T-helper 1 cell treated with Interleukin-12 subunit alpha and Interleukin-12 subunit beta and Interleukin-4 antibody, amounts not matched to agents 30 μg/mL and 1 μg/mL, for 36 hours (primary cell): ENCODE data around the gene CEP162.
"Not testable (repeated sequence)": the region's sequence is repeated elsewhere in the genome, so short reads cannot be mapped to it uniquely, and the experiment has no call there.

Experiments used
- H3K27ac Mint-ChIP-seq: one replicate; pipeline ENCODE4 v1.8.0; 2021; ENCODE audit warnings: mild to moderate bottlenecking, mixed read lengths
- H3K27me3 Mint-ChIP-seq: one replicate; pipeline ENCODE4 v1.8.0; 2021; ENCODE audit warnings: low read depth, mixed read lengths
- H3K36me3 Mint-ChIP-seq: one replicate; pipeline ENCODE4 v1.8.0; 2021; ENCODE audit warnings: low read depth, mixed read lengths
- H3K4me1 Mint-ChIP-seq: one replicate; pipeline ENCODE4 v1.8.0; 2021; ENCODE audit warnings: low read depth, mixed read lengths
- H3K4me3 Mint-ChIP-seq: one replicate; pipeline ENCODE4 v1.8.0; 2021; ENCODE audit warnings: mild to moderate bottlenecking, moderate library complexity, mixed read lengths
- H3K9me3 Mint-ChIP-seq: one replicate; pipeline ENCODE4 v1.8.0; 2021; ENCODE audit warnings: mixed read lengths

CEP162 gene

DNA sequence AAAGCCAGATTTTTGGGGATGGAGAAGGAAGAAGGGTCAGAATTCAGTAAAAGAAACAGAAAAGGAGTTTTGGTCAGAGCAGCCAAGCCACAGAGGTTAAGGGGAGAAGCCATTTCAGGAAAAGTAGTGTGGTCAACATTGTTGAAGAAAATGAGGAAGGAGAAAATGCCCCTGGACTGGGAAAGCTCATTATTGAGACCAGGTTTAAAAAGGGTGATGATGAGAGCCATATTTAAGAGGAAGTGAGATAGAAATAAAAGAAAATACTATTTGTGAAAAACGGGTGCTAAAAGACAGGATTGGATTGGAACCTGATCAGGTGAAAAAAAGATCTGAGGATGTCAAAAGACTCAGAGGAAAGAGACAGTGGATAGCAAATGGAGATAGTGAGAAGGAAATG lies 75.8 kb downstream of the CEP162 start:
- Mint-ChIP-seq H3K4me1 (no peaks in the 10 kb centered on the region), H3K36me3 (peaks cover 15% of the 10 kb centered on the region), H3K27me3 (no peaks in the 10 kb centered on the region), H3K4me3 (no peak overlapping the region), H3K9me3 (no peaks in the 10 kb centered on the region), H3K27ac (no peak overlapping the region)

GRCh38 chr6:84150705-84151104 lies 76.7 kb downstream of the CEP162 start:
- no peaks in the 10 kb centered on the region for H3K9me3 Mint-ChIP-seq
- H3K36me3 Mint-ChIP-seq = peaks cover 17% of the 10 kb centered on the region
- H3K4me3 Mint-ChIP-seq = no peak overlapping the region
- no peaks in the 10 kb centered on the region for H3K27me3 Mint-ChIP-seq
- no peaks in the 10 kb centered on the region for H3K4me1 Mint-ChIP-seq
- H3K27ac Mint-ChIP-seq = no peak overlapping the region

DNA sequence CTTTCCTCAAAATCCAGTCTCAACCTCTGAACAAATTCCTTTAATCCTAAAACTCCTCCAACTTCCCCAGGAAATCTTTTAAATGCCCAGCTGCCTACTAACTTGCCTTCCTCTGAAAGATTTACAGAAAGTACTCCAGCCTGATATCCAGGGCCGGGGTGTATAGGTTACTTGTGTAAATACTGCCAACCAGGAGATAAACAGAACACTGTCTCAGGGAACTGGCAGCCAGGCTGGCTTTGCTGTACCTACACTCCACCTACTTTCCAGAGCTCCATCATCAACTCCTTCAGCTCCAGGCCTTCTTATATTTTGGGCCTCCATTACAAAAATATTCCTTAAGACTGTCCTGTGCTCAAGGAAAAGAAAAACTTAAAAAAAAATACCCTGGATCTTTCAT lies 85.9 kb downstream of the CEP162 start:
- Mint-ChIP-seq H3K4me1 (peaks cover 4% of the 10 kb centered on the region), H3K27me3 (no peaks in the 10 kb centered on the region), H3K9me3 (no peaks in the 10 kb centered on the region), H3K36me3 (peaks cover 2% of the 10 kb centered on the region), H3K4me3 (no peak overlapping the region), H3K27ac (no peak overlapping the region)

GRCh38 chr6:84139311-84139710 lies 88.1 kb downstream of the CEP162 start:
- H3K4me3 Mint-ChIP-seq = no peak overlapping the region
- no peaks in the 10 kb centered on the region for H3K36me3 Mint-ChIP-seq

DNA sequence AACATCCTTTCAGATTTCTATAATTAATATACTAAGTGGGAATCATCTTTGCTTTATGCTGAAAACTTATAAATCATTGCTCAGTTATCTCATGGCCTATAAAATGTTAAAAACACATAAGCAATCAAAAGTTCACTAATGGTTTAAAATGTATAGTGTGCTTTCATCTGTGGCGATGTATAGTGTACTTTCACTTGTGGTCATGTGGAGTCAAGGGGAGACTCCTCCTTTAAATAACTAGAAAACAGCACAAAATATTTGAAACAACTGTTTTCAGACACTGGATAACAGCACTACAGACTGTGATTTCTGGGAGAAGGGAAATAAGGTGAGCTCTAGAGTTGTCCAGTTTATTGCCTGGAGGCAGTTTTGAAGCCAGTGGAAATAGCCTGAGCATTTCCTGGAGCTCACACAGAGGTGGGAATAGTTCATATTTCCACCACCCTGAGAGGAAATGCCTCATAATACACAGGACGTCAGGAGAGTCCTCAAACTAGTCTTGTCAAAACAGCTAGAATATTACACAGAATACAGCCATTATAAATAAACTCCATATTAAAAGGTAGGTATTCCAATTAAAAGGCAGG lies 89.4 kb downstream of the CEP162 start:
- H3K27me3 Mint-ChIP-seq = no peaks in the 10 kb centered on the region
- H3K4me3 Mint-ChIP-seq = no peak overlapping the region
- H3K36me3 Mint-ChIP-seq = no peaks in the 10 kb centered on the region
- H3K9me3 Mint-ChIP-seq = no peaks in the 10 kb centered on the region
- no peak overlapping the region for H3K27ac Mint-ChIP-seq
- peaks cover 4% of the 10 kb centered on the region for H3K4me1 Mint-ChIP-seq

More at GRCh38 chr6:84139311-84139710, 88.1 kb downstream of the CEP162 start:
- no peak overlapping the region for H3K27ac Mint-ChIP-seq
- peaks cover 4% of the 10 kb centered on the region for H3K4me1 Mint-ChIP-seq
- H3K9me3 Mint-ChIP-seq = no peaks in the 10 kb centered on the region
- no peaks in the 10 kb centered on the region for H3K27me3 Mint-ChIP-seq

GRCh38 chr6:84137051-84137375 lies 90.4 kb downstream of the CEP162 start:
- Mint-ChIP-seq H3K36me3 (peaks cover 3% of the 10 kb centered on the region), H3K27me3 (no peaks in the 10 kb centered on the region), H3K4me3 (no peak overlapping the region), H3K27ac (no peak overlapping the region), H3K4me1 (peaks cover 4% of the 10 kb centered on the region), H3K9me3 (peaks cover 8% of the 10 kb centered on the region)

- peaks cover 4% of the 10 kb centered on the region for H3K4me1 Mint-ChIP-seq
- H3K4me3 Mint-ChIP-seq = no peak overlapping the region
- no peak overlapping the region for H3K27ac Mint-ChIP-seq
- no peaks in the 10 kb centered on the region for H3K27me3 Mint-ChIP-seq
- H3K9me3 Mint-ChIP-seq = peaks cover 8% of the 10 kb centered on the region
- peaks cover 3% of the 10 kb centered on the region for H3K36me3 Mint-ChIP-seq
These were observed 90.9 kb downstream of the CEP162 start for GRCh38 chr6:84136364-84137050.

- peaks cover 8% of the 10 kb centered on the region for H3K9me3 Mint-ChIP-seq
- H3K36me3 Mint-ChIP-seq = peaks cover 3% of the 10 kb centered on the region
- no peak overlapping the region for H3K27ac Mint-ChIP-seq
- H3K4me1 Mint-ChIP-seq = peaks cover 4% of the 10 kb centered on the region
- no peak overlapping the region for H3K4me3 Mint-ChIP-seq
- H3K27me3 Mint-ChIP-seq = no peaks in the 10 kb centered on the region
These were observed 92.2 kb downstream of the CEP162 start for GRCh38 chr6:84135291-84135690.

GRCh38 chr6:84133385-84133784 lies 94.1 kb downstream of the CEP162 start:
- H3K27me3 Mint-ChIP-seq, H3K9me3 Mint-ChIP-seq, H3K4me3 Mint-ChIP-seq, H3K4me1 Mint-ChIP-seq, H3K27ac Mint-ChIP-seq, H3K36me3 Mint-ChIP-seq: not testable (repeated sequence)

DNA sequence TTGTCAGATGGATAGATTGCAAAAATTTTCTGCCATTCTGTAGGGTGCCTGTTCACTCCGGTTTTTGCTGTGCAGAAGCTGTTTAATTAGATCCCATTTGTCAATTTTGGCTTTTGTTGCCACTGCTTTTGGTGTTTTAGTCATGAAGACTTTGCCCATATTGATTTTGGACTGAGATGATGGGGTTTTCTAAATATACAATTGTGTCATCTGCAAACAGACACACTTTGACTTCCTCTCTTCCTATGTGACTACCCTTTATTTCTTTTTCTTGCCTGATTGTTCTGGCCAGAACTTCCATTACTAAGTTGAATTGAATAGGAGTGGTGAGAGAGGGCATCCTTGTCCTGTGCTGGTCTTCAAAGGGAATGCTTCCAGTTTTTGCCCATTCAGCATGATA lies 97.9 kb downstream of the CEP162 start:
- not testable (repeated sequence) for H3K27ac Mint-ChIP-seq, H3K4me3 Mint-ChIP-seq, H3K36me3 Mint-ChIP-seq, H3K27me3 Mint-ChIP-seq, H3K9me3 Mint-ChIP-seq, H3K4me1 Mint-ChIP-seq

- no peaks in the 10 kb centered on the region for H3K27me3 Mint-ChIP-seq
- H3K36me3 Mint-ChIP-seq = peaks cover 6% of the 10 kb centered on the region
- H3K4me3 Mint-ChIP-seq = no peak overlapping the region
- peaks cover 4% of the 10 kb centered on the region for H3K9me3 Mint-ChIP-seq
- H3K27ac Mint-ChIP-seq = no peak overlapping the region
- H3K4me1 Mint-ChIP-seq = no peaks in the 10 kb centered on the region
These were observed 104.3 kb downstream of the CEP162 start for GRCh38 chr6:84123186-84123585.

- H3K4me3 Mint-ChIP-seq = no peak overlapping the region
- peaks cover 19% of the 10 kb centered on the region for H3K9me3 Mint-ChIP-seq
- H3K27ac Mint-ChIP-seq = no peak overlapping the region
- H3K36me3 Mint-ChIP-seq = peaks cover 5% of the 10 kb centered on the region
- H3K4me1 Mint-ChIP-seq = no peaks in the 10 kb centered on the region
- H3K27me3 Mint-ChIP-seq = no peaks in the 10 kb centered on the region
These were observed 108.2 kb downstream of the CEP162 start for GRCh38 chr6:84119277-84119676.

DNA sequence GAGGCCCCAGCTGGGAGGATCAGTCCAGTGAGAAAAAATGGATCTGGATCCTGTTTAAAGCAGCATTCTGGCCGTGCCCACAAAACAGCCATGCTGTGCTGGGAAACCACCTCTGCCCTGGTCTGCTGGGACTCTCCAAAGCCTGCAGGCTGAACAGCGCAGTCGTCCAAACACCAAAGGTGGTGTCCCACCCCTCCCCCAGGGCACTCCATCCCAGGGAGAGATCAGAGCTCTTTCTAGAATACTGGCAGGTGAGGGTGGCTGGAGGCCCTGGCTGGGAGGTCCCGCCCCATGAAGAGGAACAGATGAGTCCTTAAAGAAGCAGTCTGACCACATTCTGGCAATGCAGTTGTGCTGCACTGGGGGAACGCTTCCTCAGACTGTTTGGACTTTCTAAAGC lies 109.3 kb downstream of the CEP162 start:
- Mint-ChIP-seq H3K27ac (no peak overlapping the region), H3K4me1 (no peaks in the 10 kb centered on the region), H3K27me3 (no peaks in the 10 kb centered on the region), H3K36me3 (peaks cover 3% of the 10 kb centered on the region), H3K9me3 (peaks cover 19% of the 10 kb centered on the region), H3K4me3 (no peak overlapping the region)

GRCh38 chr6:84114933-84115594 lies 112.4 kb downstream of the CEP162 start:
- peaks cover 15% of the 10 kb centered on the region for H3K9me3 Mint-ChIP-seq
- not testable (repeated sequence) for H3K27me3 Mint-ChIP-seq, H3K4me3 Mint-ChIP-seq, H3K4me1 Mint-ChIP-seq, H3K27ac Mint-ChIP-seq, H3K36me3 Mint-ChIP-seq

GRCh38 chr6:84111351-84111750 lies 116.1 kb downstream of the CEP162 start:
- H3K4me3 Mint-ChIP-seq, H3K9me3 Mint-ChIP-seq, H3K27me3 Mint-ChIP-seq, H3K27ac Mint-ChIP-seq, H3K4me1 Mint-ChIP-seq, H3K36me3 Mint-ChIP-seq: not testable (repeated sequence)
